ENCODE results near the gene FAM234B. TPM values are rescaled to one million over a fixed set of nuclear protein-coding genes. Genes with fewer than 3 reads are reported as not detected.

FAM234B gene
- total RNA-seq, 1 experiment from 2014 or later = 3.3 TPM

DNA sequence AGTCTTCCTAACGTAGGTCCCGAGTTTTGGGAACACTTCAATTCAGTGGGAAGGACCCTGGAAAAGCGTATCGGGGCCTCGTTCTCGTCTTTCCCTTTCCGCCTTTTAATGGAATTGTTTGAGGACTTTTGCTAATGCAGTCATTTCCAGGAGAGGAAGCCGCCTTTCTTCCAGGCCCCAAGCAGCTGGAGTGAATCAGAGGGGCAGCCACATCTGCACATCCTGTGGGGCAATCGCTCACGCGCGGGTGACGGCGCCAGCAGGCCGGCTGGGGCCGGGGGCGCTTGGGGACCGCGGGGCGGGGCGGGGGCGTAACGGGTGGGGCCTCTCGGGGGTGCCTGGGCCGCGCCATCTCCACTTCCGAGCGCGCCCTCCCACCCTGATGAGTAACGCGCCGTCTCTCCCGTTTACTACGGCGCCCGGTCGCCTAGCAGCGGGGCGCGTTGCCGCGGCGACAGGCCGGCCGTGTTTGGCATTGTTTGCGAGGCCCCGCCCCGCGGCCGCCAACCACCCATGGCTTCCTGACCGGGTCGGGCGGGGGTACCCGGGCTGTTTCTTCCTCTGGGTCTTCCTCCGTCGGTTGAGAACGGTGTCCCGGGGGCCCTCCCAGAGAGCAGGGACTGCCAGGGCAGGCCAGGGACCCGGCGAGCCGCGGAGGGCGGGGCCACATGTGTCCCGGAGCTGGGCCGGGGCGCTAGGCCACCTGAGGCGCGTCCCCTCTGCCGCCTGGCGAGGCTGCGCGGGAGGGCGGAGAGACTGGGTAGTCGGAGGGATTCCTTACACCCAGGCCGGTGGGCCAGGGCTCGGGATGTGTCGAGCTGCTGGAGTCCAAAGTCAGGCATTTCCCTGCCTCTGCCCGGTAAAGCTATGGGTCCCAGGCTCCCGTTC, 56.9 kb downstream of the FAM234B start:
- Histone ChIP-seq H3K4me1 (ENCODE audit: insufficient read depth, low read length) (peaks cover 59% of the 10 kb centered on the region), H3K27me3 (ENCODE audit: low read length) (no peaks in the 10 kb centered on the region), H3K4me3 (ENCODE audit: low read length) (peak overlapping the region; percentile 71), H3K27ac (ENCODE audit: low read length) (peak overlapping the region; percentile 99), H3K36me3 (ENCODE audit: low read depth, low read length) (no peaks in the 10 kb centered on the region), H3K79me2 (ENCODE audit: low read length) (no peaks in the 10 kb centered on the region), H3F3A (ENCODE audit: low read length, unreplicated experiment) (peaks cover 18% of the 10 kb centered on the region), H2AFZ (ENCODE audit: low read length) (peak overlapping the region; percentile 81), H4K20me1 (ENCODE audit: low read length) (no peaks in the 10 kb centered on the region), H3K9ac (ENCODE audit: low read length) (peak overlapping the region; percentile 97), H3K9me2 (replicated peaks; ENCODE audit: low read length) (no peaks in the 10 kb centered on the region), H3K4me2 (ENCODE audit: low read length) (peak overlapping the region; percentile 98), H3K9me3 (ENCODE audit: low read length) (no peaks in the 10 kb centered on the region)
- ChIA-PET CTCF (interaction anchor here (0.6 to 1.0 kb wide), 2 partner anchors 69 to 100 kb away, joined by 3 to 5 read pairs; no protein-coding TSS in a partner anchor), POLR2A (ENCODE audit: unreplicated experiment) (interaction anchor here (0.6 to 1.1 kb wide), 6 partner anchors 80 to 297 kb away, joined by 3 to 6 read pairs (median 4); no protein-coding TSS in a partner anchor)
- ATAC-seq (peak; percentile 55), DNase-seq (peak; percentile 92)
- intact Hi-C loops (cut with micrococcal nuclease) = no loop called here
- no peak for TF ChIP-seq EZH2 (IDR thresholded peaks at IDR 0.05; ENCODE audit: low read length, unreplicated experiment)
- TF ChIP-seq, protein P1, sequence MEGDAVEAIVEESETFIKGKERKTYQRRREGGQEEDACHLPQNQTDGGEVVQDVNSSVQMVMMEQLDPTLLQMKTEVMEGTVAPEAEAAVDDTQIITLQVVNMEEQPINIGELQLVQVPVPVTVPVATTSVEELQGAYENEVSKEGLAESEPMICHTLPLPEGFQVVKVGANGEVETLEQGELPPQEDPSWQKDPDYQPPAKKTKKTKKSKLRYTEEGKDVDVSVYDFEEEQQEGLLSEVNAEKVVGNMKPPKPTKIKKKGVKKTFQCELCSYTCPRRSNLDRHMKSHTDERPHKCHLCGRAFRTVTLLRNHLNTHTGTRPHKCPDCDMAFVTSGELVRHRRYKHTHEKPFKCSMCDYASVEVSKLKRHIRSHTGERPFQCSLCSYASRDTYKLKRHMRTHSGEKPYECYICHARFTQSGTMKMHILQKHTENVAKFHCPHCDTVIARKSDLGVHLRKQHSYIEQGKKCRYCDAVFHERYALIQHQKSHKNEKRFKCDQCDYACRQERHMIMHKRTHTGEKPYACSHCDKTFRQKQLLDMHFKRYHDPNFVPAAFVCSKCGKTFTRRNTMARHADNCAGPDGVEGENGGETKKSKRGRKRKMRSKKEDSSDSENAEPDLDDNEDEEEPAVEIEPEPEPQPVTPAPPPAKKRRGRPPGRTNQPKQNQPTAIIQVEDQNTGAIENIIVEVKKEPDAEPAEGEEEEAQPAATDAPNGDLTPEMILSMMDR (conservative IDR thresholded peaks at IDR 0.05; ENCODE audit: low read depth, low read length) = no peak
- TF ChIP-seq EZH2phosphoT487 (IDR thresholded peaks at IDR 0.05; ENCODE audit: borderline replicate concordance, low read length) = no peak
- no TSS peak for BruUV-seq (replicated peaks)

- intact Hi-C loops (cut with micrococcal nuclease) = loop anchor here (1.0 kb wide), 1 partner anchor 25 kb away; no protein-coding TSS in a partner anchor
- peak; percentile 88 for DNase-seq
- ChIA-PET CTCF (interaction anchor here (0.6 kb wide), 1 partner anchor 68 kb away, joined by 5 read pairs; no protein-coding TSS in a partner anchor), POLR2A (ENCODE audit: unreplicated experiment) (interaction anchor here (0.6 to 1.1 kb wide), 6 partner anchors 26 to 298 kb away, joined by 4 to 11 read pairs (median 6); no protein-coding TSS in a partner anchor)
- no peaks in the 10 kb centered on the region for H3K9me2 ChIP-seq (replicated peaks; ENCODE audit: low read length)
- peaks cover 59% of the 10 kb centered on the region for H3K4me1 ChIP-seq (ENCODE audit: insufficient read depth, low read length)
- no peaks in the 10 kb centered on the region for H3K79me2 ChIP-seq (ENCODE audit: low read length)
- peak; percentile 35 for ATAC-seq
- peak overlapping the region; percentile 98 for H3K4me2 ChIP-seq (ENCODE audit: low read length)
- H3K9me3 ChIP-seq (ENCODE audit: low read length) = no peaks in the 10 kb centered on the region
- no peak for TF ChIP-seq EZH2phosphoT487 (IDR thresholded peaks at IDR 0.05; ENCODE audit: borderline replicate concordance, low read length)
- TF ChIP-seq, protein P1 (conservative IDR thresholded peaks at IDR 0.05; ENCODE audit: low read depth, low read length) = no peak
- TF ChIP-seq EZH2 (IDR thresholded peaks at IDR 0.05; ENCODE audit: low read length, unreplicated experiment) = no peak
- BruUV-seq (replicated peaks) = TSS peak; percentile 82
- H3K4me3 ChIP-seq (ENCODE audit: low read length) = peak overlapping the region; percentile 71
- peak overlapping the region; percentile 81; the same call in 1 of the 2 replicates for H2AFZ ChIP-seq (ENCODE audit: low read length)
- H3K9ac ChIP-seq (ENCODE audit: low read length) = peak overlapping the region; percentile 97
- no peaks in the 10 kb centered on the region for H4K20me1 ChIP-seq (ENCODE audit: low read length)
- H3K27me3 ChIP-seq (ENCODE audit: low read length) = no peaks in the 10 kb centered on the region
- H3K36me3 ChIP-seq (ENCODE audit: low read depth, low read length) = no peaks in the 10 kb centered on the region
- H3F3A ChIP-seq (ENCODE audit: low read length, unreplicated experiment) = peaks cover 18% of the 10 kb centered on the region
- H3K27ac ChIP-seq (ENCODE audit: low read length) = peak overlapping the region; percentile 99
Measured at GRCh38 chr12:13101821-13102375, 57.7 kb downstream of the FAM234B start.

Data from PC-3 (cell line).